Adrenal gland (tissue), 5 donors: ENCODE data around the gene SLC39A7.

Source experiments
- POLR2A ChIP-seq, 2 donors: fragments of 450-650 bp; IDR thresholded peaks; one replicate each; pipeline ENCODE4 v1.6.1; 2017; ENCODE audit warnings: antibody characterized with exemption in 2 of 2, mild to moderate bottlenecking in 2 of 2, moderate library complexity in 1 of 2
- TF ChIP-seq, protein P1 (sequence below), 6 experiments: fragments of 450-650 bp in 4 of 6; fragments of 200-600 bp in 2 of 6; sonication (generic) in 1 of 6; IDR thresholded peaks; 1 replicate in 5 of 6; 2 replicates in 1 of 6; pipeline versions ENCODE4 v1.5.1 to v1.8.0; 2016 to 2021; ENCODE audit warnings: antibody characterized with exemption in 6 of 6, mild to moderate bottlenecking in 2 of 6, moderate library complexity in 1 of 6
- donor health status: DM: no; HTN: no; CAD: no.

DNA sequence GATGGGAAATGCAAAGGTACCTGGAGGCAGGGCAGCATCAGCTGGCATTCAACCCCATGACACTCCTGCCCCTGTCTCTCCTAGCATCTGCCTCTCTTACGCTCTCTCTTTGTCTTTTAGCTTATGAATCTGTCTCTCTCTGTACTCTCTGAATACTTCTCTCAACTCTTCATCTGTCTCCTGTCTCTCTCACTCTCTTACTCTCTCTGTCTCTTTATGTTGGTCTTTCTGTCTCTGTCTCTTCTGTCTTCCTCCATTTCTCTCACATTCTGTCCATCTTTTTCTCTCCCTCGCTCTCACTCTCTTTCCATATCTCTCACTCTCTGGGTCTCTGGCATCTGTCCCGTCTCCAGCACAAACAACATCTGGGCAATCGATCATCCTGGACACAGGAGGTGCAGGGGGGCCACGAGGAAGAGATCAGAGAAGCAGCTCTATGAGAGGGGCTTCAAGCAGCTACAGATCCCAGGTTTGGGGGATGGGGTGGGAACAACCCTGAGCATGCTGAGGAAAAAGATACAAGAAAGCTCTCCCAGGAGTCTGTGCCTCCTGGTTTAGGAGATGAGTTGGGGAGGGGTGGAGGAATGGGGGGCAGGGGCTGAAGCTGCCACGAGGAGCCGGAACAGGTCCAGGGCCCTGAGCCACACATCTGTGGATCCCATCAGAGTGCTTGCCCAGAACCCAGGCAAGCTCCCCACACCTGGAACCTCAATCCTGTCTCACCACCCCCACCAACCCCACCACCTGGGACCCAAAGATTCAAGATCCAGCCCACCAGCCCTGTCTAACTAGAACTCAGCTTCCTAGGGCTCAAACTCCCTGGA lies 10.8 kb upstream of the SLC39A7 start:
- TF ChIP-seq, protein P1, sequence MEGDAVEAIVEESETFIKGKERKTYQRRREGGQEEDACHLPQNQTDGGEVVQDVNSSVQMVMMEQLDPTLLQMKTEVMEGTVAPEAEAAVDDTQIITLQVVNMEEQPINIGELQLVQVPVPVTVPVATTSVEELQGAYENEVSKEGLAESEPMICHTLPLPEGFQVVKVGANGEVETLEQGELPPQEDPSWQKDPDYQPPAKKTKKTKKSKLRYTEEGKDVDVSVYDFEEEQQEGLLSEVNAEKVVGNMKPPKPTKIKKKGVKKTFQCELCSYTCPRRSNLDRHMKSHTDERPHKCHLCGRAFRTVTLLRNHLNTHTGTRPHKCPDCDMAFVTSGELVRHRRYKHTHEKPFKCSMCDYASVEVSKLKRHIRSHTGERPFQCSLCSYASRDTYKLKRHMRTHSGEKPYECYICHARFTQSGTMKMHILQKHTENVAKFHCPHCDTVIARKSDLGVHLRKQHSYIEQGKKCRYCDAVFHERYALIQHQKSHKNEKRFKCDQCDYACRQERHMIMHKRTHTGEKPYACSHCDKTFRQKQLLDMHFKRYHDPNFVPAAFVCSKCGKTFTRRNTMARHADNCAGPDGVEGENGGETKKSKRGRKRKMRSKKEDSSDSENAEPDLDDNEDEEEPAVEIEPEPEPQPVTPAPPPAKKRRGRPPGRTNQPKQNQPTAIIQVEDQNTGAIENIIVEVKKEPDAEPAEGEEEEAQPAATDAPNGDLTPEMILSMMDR (IDR thresholded peaks at IDR 0.05) = no peak
- no peak for TF ChIP-seq POLR2A (IDR thresholded peaks at IDR 0.05)
